HCT116 (cell line): Measurements from ENCODE around the gene COL26A1. TPM values are rescaled to one million over a fixed set of nuclear protein-coding genes. Genes with fewer than 3 reads are reported as not detected.

ENCODE experiments used
- ATAC-seq: fragments of 200-7000 bp; cut with Tn5 transposase; 2 replicates; pipeline ENCODE4 v1.9.1; 2020; ENCODE audit warnings: mild to moderate bottlenecking, moderate library complexity
- BruUV-seq: library from RNA; stranded (reverse); fragments of 400-500 nt; replicated peaks from 2 replicates; lab custom pipeline; 2021; lab: Mats Ljungman, UMichigan
- CTCF ChIA-PET: fragments of 300-600 bp; sonication (Branson Sonifier 250); formaldehyde crosslinking; loops from one replicate; lab custom pipeline; 2021; ENCODE audit warnings: antibody characterized with exemption; lab: Charles Lee
- POLR2A ChIA-PET: fragments of 300-600, 350-600 bp; sonication (Branson Sonifier 250); formaldehyde crosslinking; loops from one replicate; lab custom pipeline; 2021; ENCODE audit warnings: antibody characterized with exemption; lab: Charles Lee
- RAD21 ChIA-PET, 2 experiments: fragments of 300-600 bp; sonication (Branson Sonifier 250); formaldehyde crosslinking; loops; one replicate each; lab custom pipeline; 2023; ENCODE audit warnings: low total read pairs in 2 of 2; ENCODE audit not compliant: uncharacterized antibody in 2 of 2, unreplicated experiment in 2 of 2, low non-redundant PET in 1 of 2; lab: Charles Lee
- DNase-seq: peaks from one replicate; pipeline ENCODE4 v3.0.0-alpha.2; 2010; ENCODE audit warnings: low read depth, low spot score
- H2AFZ ChIP-seq: fragments of 200-600 bp; shearing (Covaris generic), sonication (generic); 2 replicates; pipeline ENCODE4 v1.6.1; 2017; ENCODE audit warnings: low read depth, mixed run types, mixed read lengths, antibody characterized with exemption, low read length; ENCODE audit not compliant: poor library complexity, severe bottlenecking
- H3K27ac ChIP-seq: 2 replicates; pipeline ENCODE4 v1.5.1; 2012; ENCODE audit warnings: low read depth, low read length
- H3K27me3 ChIP-seq: fragments of 200-600 bp; sonication (generic); 2 replicates; pipeline ENCODE4 v1.6.1; 2016; ENCODE audit warnings: mixed run types, low read length, mixed read lengths; ENCODE audit not compliant: insufficient read depth
- H3K36me3 ChIP-seq, 2 experiments: fragments of 200-500 bp in 1 of 2; fragments of 200-600 bp in 1 of 2; sonication (Bioruptor generic) in 1 of 2; sonication (generic) in 1 of 2; 2 replicates each; pipeline versions ENCODE4 v1.5.1 to v1.6.1; 2014 to 2016; ENCODE audit warnings: low read length in 2 of 2, inconsistent platforms in 1 of 2, mixed read lengths in 1 of 2, mixed run types in 1 of 2; ENCODE audit not compliant: insufficient read depth in 2 of 2, control insufficient read depth in 1 of 2
- H3K4me1 ChIP-seq, 2 experiments: fragments of 200-600 bp in 1 of 2; sonication (generic) in 1 of 2; 2 replicates each; pipeline versions ENCODE4 v1.5.1 to v1.6.1; 2012 to 2017; ENCODE audit warnings: low read length in 2 of 2, inconsistent platforms in 1 of 2, mild to moderate bottlenecking in 1 of 2, mixed read lengths in 1 of 2, mixed run types in 1 of 2, moderate library complexity in 1 of 2; ENCODE audit not compliant: insufficient read depth in 2 of 2, control insufficient read depth in 1 of 2
- H3K4me2 ChIP-seq: fragments of 200-600 bp; sonication (generic); 2 replicates; pipeline ENCODE4 v1.6.1; 2017; ENCODE audit warnings: mixed run types, low read length, mixed read lengths
- H3K4me3 ChIP-seq, 2 experiments: fragments of 200-600 bp in 1 of 2; sonication (generic) in 1 of 2; replicated peaks in 1 of 2; 2 replicates each; pipeline ENCODE4 v1.5.1; 2011 to 2016; ENCODE audit warnings: low read length in 2 of 2, control low read depth in 1 of 2, low read depth in 1 of 2, mild to moderate bottlenecking in 1 of 2, mixed read lengths in 1 of 2, mixed run types in 1 of 2
- H3K79me2 ChIP-seq: fragments of 200-600 bp; sonication (generic); 2 replicates; pipeline ENCODE4 v1.6.1; 2017; ENCODE audit warnings: mild to moderate bottlenecking, mixed run types, low read length, moderate library complexity, mixed read lengths; ENCODE audit not compliant: insufficient read depth
- H3K9ac ChIP-seq: fragments of 200-600 bp; sonication (generic); 2 replicates; pipeline ENCODE4 v1.6.1; 2016; ENCODE audit warnings: low read length, mixed read lengths
- H3K9me2 ChIP-seq: fragments of 200-600 bp; sonication (generic), shearing (Covaris generic); 2 replicates; pipeline ENCODE4 v1.6.1; 2017; ENCODE audit warnings: mixed run types, mild to moderate bottlenecking, moderate library complexity; ENCODE audit not compliant: insufficient read depth
- H3K9me3 ChIP-seq, 2 experiments: fragments of 200-500 bp in 1 of 2; fragments of 200-600 bp in 1 of 2; sonication (Bioruptor generic) in 1 of 2; sonication (generic) in 1 of 2; 2 replicates each; pipeline ENCODE4 v1.6.1; 2014 to 2017; ENCODE audit warnings: low read length in 2 of 2, mixed read lengths in 2 of 2, inconsistent platforms in 1 of 2, low read depth in 1 of 2, mild to moderate bottlenecking in 1 of 2, mixed run types in 1 of 2, moderate library complexity in 1 of 2; ENCODE audit not compliant: control insufficient read depth in 1 of 2, insufficient read depth in 1 of 2
- H4K20me1 ChIP-seq: fragments of 200-600 bp; sonication (generic), shearing (Covaris generic); 2 replicates; pipeline ENCODE4 v1.6.1; 2017; ENCODE audit warnings: mixed run types, mild to moderate bottlenecking, moderate library complexity; ENCODE audit not compliant: insufficient read depth
- CEBPB ChIP-seq: IDR thresholded peaks from 2 replicates; pipeline ENCODE4 v1.6.1; 2012; ENCODE audit warnings: low read depth
- CTCF ChIP-seq, 3 experiments: fragments of 200-600 bp in 1 of 3; sonication (generic) in 1 of 3; IDR thresholded peaks in 2 of 3; conservative IDR thresholded peaks in 1 of 3; 2 replicates each; pipeline ENCODE4 v1.5.1; 2012 to 2017; ENCODE audit warnings: low read depth in 2 of 3, low read length in 2 of 3, antibody characterized with exemption in 1 of 3, borderline replicate concordance in 1 of 3, control low read depth in 1 of 3, mild to moderate bottlenecking in 1 of 3, mixed read lengths in 1 of 3, mixed run types in 1 of 3, moderate library complexity in 1 of 3; ENCODE audit not compliant: insufficient read depth in 1 of 3
- EGR1 ChIP-seq: IDR thresholded peaks from 2 replicates; pipeline ENCODE4 v1.6.1; 2012; ENCODE audit warnings: low read depth
- EZH2 ChIP-seq: fragments of 200-600 bp; sonication (generic); IDR thresholded peaks from 2 replicates; pipeline ENCODE4 v1.6.1; 2017; ENCODE audit warnings: antibody characterized with exemption, mixed run types
- EZH2phosphoT487 ChIP-seq: fragments of 200-600 bp; IDR thresholded peaks from 2 replicates; pipeline ENCODE4 v1.6.1; 2018; ENCODE audit warnings: antibody characterized with exemption, borderline replicate concordance
- MAX ChIP-seq: IDR thresholded peaks from 2 replicates; pipeline ENCODE4 v1.6.1; 2012
- POLR2A ChIP-seq: IDR thresholded peaks from 2 replicates; pipeline ENCODE4 v1.7.0; 2011; ENCODE audit warnings: borderline replicate concordance; ENCODE audit not compliant: insufficient read depth, insufficient read length; ENCODE audit errors: extremely low read depth
- POLR2AphosphoS5 ChIP-seq: IDR thresholded peaks from 2 replicates; pipeline ENCODE4 v1.6.1; 2011; ENCODE audit warnings: mild to moderate bottlenecking, low read depth, low read length, moderate library complexity
- RAD21 ChIP-seq: IDR thresholded peaks from 2 replicates; pipeline ENCODE4 v1.6.1; 2012; ENCODE audit warnings: low read depth, mild to moderate bottlenecking
- SIN3A ChIP-seq: IDR thresholded peaks from 2 replicates; pipeline ENCODE4 v1.6.1; 2012; ENCODE audit warnings: low read depth
- SRF ChIP-seq: IDR thresholded peaks from 2 replicates; pipeline ENCODE4 v1.6.1; 2012; ENCODE audit warnings: low read depth
- TCF7L2 ChIP-seq: IDR thresholded peaks from 2 replicates; pipeline ENCODE4 v1.7.0; 2011; ENCODE audit warnings: borderline replicate concordance, inconsistent platforms; ENCODE audit not compliant: insufficient read depth, insufficient read length; ENCODE audit errors: extremely low read depth
- YY1 ChIP-seq: IDR thresholded peaks from 2 replicates; pipeline ENCODE4 v1.6.1; 2011; ENCODE audit warnings: low read length, low read depth, moderate library complexity, mild to moderate bottlenecking; ENCODE audit not compliant: insufficient replicate concordance; ENCODE audit errors: extremely low read depth
- ZFX ChIP-seq: fragments of 450-650 bp; IDR thresholded peaks from 2 replicates; pipeline ENCODE4 v1.6.1; 2017
- intact Hi-C: fragments of 100-400 bp; cut with micrococcal nuclease; formaldehyde crosslinking; loops from 2 replicates; pipeline ENCODE4 v1.10.0; 2022
- total RNA-seq: library from RNA; stranded (reverse); gene quantifications from one replicate; pipeline ENCODE4 v1.2.1, GENCODE V29; 2021; ENCODE audit not compliant: unreplicated experiment
- TF ChIP-seq, protein P1 (sequence below): IDR thresholded peaks from 2 replicates; pipeline ENCODE4 v1.6.1; 2011; ENCODE audit warnings: mild to moderate bottlenecking, low read length, moderate library complexity; ENCODE audit not compliant: insufficient replicate concordance; ENCODE audit errors: extremely low read depth

The COL26A1 gene
- total RNA-seq, 1 experiment from 2014 or later: 0.27 TPM

DNA sequence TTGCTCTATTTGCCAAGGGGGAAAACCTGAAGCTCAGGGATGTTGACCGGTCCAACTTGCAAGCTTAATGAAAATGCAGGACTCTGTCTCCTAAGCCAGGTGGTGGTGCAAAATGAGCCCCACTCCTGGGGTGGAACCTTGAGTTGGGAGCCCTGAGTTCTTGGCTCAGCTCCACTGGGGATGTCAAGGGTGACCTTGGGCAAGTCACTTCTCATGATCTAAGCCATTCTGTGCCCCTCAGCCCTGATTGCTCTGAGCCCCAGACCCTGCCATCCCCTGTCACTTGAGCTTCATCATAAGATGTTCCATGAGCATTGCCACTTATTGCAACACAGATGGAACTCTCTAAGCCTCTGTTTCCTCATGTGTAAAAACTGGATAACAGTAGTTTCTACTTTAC, 232.6 kb downstream of the COL26A1 start:
- Histone ChIP-seq H3K9ac (no peak overlapping the region), H3K27me3 (no peaks in the 10 kb centered on the region), H3K9me3 (no peaks in the 10 kb centered on the region), H4K20me1 (no peaks in the 10 kb centered on the region), H3K27ac (no peak overlapping the region), H3K9me2 (no peaks in the 10 kb centered on the region), H3K79me2 (no peaks in the 10 kb centered on the region), H2AFZ (no peak overlapping the region), H3K4me1 (peaks cover 15 to 25% of the 10 kb centered on the region in 2 experiments; a peak in 3 of 4 replicates), H3K4me2 (no peak overlapping the region), H3K4me3 (no peak overlapping the region), H3K36me3 (no peaks in the 10 kb centered on the region)
- no peak for ATAC-seq
- ChIA-PET POLR2A (no interaction called here), RAD21 (no interaction called here), CTCF (no interaction called here)
- BruUV-seq: no TSS peak
- DNase-seq: no peak
- TF ChIP-seq POLR2AphosphoS5: no peak
- TF ChIP-seq MAX: no peak
- TF ChIP-seq RAD21: no peak
- no peak for TF ChIP-seq EZH2phosphoT487
- no peak for TF ChIP-seq ZFX
- TF ChIP-seq, protein P1, sequence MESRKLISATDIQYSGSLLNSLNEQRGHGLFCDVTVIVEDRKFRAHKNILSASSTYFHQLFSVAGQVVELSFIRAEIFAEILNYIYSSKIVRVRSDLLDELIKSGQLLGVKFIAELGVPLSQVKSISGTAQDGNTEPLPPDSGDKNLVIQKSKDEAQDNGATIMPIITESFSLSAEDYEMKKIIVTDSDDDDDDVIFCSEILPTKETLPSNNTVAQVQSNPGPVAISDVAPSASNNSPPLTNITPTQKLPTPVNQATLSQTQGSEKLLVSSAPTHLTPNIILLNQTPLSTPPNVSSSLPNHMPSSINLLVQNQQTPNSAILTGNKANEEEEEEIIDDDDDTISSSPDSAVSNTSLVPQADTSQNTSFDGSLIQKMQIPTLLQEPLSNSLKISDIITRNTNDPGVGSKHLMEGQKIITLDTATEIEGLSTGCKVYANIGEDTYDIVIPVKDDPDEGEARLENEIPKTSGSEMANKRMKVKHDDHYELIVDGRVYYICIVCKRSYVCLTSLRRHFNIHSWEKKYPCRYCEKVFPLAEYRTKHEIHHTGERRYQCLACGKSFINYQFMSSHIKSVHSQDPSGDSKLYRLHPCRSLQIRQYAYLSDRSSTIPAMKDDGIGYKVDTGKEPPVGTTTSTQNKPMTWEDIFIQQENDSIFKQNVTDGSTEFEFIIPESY: no peak
- no peak for TF ChIP-seq POLR2A
- TF ChIP-seq YY1: no peak
- TF ChIP-seq CEBPB: no peak
- TF ChIP-seq EGR1: no peak
- no peak for TF ChIP-seq EZH2
- no peak for TF ChIP-seq TCF7L2
- TF ChIP-seq CTCF (IDR thresholded peaks at IDR 0.05 in 2 of 3, conservative IDR thresholded peaks at IDR 0.05 in 1 of 3; ENCODE audit: borderline replicate concordance in 1 of 3, insufficient read depth in 1 of 3, low read depth in 2 of 3, low read length in 2 of 3): no peak
- no peak for TF ChIP-seq SIN3A
- TF ChIP-seq SRF: no peak
- intact Hi-C loops: no loop called here
